Stimulated activated CD8-positive, alpha-beta memory T cell treated with anti-CD3 and anti-CD28 coated beads, Interleukin-4, amount 100 ng/mL, for 4 hours (primary cell): ENCODE measurements around the gene FKBP14.
A peak's percentile ranks its signal among the peaks of the same experiment; 100 is the strongest.

Source experiments
- DNase-seq, 2 donors: peaks; one replicate each; pipeline ENCODE4 v3.0.0-alpha.2; 2020; ENCODE audit warnings: low read depth in 2 of 2, low spot score in 1 of 2

Gene FKBP14

DNA sequence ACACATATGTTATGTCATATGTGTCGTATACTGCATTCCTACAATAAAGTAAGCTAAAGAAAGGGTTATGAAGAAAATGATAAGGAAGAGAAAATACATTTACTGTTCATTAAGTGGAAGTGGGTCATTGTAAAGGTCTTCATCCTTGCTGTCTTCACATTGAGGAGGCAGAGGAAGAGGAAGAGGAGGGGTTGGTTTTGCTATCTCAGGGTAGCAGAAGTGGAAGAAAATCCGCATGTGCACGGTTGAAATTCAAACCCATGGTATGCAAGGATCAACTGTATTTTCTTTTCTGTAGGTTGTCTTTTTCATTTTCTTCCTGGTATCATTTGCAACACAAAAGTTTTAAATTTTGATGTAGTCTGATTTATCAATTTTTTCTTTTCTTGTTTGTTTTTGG is 8.0 kb upstream of the FKBP14 start:
- no peak for DNase-seq

DNA sequence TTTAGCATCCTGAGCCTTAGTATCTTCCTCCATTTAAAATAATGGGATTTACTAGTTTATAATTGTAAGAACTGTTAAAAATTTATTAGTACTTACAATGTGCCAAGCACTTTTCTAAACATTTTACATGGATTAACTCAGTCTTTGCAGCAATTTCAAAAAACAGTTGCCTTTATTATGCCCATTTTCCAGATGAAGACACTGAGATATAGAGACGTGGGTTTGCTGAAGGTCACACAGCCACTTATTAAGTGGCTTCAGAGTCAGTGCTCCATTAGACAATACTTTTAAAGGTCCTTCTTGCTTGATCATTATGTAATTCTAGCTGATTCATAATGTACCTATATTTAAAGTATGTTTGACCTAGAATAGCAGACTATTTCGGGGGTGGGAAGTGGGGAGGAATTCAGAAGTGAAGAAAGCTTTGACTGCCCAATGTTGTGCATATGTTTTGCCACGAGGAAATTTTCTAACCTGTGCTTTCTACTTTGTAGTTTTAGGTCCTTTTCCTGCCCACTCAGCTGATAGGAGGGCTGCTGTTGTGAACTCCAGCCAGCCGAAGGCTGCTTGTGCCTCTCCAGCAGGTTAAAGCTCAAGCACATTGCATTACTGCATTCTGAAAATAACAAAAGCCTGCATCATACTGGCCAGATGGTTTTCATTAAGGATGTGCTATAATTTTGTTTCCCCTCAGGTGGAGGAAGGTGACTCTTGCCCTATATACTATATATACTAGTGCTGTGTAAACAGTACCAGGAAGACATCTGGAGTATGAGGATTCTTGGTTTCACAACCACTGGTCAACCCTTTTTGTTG is 6.0 kb upstream of the FKBP14 start:
- DNase-seq: no peak

DNA sequence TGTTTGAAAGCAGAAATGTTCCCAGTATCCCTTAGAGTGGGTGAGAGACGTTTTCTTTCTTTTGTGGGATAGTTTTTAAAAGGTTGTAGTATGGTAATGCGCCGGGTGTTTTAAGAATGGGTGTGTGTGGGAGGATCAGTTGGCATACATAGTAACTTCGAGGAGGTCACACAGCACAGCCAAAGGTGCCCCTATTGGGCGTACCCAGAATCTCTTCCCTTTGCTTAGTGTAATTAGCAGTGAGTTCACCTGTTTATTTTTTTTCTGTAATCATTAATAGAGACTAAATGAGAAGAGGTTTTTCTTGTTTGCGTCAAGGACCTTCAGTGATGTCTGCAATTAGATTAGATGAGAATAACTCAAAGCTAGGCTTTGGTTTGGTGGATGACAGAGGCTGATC is 3.2 kb upstream of the FKBP14 start:
- no peak for DNase-seq

DNA sequence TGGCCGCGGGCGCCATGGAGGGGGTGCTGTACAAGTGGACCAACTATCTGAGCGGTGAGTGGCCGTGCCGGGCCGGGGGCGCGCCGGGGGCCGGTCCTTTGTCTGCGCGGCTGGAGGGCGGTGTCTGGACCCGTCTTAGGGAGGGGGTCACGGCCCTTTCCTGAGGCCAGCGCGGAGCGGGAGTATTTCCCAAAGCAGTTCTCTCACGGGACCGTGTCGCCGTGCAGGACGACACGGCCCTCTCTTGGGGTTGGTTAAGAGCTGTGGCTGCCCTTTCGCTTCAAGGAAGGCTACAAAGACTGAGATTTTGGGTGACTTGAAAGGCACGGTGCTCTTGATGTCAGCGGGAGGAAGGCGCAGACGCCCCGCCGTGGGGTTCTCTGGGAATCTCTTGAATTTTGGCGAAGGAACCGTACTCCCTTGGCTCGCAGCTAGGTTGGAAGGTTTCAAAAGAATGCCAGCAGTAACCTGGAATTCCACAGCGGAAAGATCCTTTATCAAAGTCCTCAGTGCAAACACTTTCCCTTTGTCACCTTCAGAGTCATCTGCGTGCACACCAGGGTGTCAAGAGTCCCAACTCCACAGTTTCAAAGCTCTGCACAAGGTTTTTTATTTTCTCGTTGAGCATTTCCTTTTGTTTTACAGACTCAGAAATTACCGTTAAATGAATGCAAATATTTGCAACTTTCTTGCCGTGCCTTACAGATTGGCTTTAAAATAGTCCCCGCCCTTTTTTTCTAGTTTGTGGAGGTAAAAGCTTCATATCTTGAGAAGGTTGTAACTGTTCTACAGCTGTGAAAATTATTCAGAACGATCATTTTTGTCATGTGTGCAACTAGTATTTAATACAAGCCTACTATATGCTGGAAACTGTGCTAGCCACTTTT is 2.5 kb upstream of the FKBP14 start:
- no peak for DNase-seq

DNA sequence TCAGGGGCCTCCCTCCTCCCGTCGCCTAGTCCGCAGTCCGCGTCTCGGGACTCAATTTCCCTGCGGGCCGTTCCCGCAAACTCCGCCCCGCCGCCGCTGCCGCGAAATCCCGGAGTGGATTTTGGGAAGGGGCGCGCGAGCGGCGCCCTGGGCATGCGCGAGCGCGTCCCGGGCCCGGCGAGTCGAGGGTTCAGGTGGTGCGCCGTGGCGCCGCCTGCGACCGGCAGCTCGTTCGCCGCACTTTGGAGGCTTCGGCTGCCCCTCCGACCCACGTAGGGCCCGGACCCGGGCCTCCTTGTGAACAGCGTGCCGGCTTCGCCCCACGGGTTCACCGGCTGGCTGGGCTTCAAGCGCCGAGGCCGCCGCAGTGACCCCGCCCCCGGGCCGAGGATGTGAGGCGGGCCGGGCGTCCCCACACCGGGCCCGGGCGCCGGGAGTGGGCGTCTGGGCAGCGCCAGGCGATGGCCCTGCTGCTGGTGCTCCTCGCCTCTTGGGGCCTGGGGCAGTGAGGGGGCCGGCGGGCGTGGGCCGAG is 1.8 kb upstream of the FKBP14 start, which contains the start of gene PLEKHA8:
TSS of gene PLEKHA8 (plus strand) at position 197 of the 533 bp plus-strand sequence. CDS start 351 bp downstream, outside the sequence.
- DNase-seq: peak; percentile 74 to 77

DNA sequence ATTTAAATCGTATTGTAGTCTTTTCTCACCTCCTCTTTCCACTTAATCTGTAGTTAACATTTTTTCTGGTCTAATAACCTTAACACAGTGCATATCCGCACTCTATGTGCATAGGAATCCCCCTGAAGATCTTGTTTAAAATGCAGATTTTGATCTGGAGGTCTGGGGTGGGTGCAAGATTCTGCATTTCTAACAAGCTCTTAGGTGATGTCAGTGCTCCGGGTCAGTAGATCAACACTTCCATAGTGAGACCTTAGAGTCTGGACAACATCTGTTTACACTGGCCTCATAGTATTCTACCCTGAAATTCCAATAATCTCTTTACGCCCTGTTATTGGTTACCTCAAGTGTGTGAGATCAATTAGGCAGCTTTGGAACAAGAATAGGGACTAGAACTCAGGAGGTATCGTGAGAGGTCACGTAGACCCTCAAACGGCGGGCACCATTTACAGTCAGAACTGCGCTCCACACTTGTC is 1.3 kb upstream of the FKBP14 start:
- DNase-seq: no peak

DNA sequence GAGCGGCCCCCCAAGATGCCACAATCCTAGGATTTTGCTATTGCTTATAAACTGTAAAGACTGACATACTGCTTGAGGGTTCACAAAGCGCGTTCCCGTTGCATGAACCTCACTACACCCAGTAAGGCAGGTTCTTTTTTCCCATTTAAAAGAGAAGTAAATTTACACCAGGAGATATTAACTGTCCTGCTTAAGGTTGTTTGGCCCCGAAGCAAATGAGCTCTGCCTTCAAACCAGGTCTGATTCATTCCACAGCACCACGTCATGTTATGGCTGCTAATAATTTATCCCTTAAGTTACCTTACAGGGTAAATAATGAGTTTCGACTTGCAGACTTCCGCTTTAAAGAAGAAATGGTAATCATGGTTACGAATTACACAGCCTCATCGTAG is 559 bp upstream of the FKBP14 start:
- no peak for DNase-seq

DNA sequence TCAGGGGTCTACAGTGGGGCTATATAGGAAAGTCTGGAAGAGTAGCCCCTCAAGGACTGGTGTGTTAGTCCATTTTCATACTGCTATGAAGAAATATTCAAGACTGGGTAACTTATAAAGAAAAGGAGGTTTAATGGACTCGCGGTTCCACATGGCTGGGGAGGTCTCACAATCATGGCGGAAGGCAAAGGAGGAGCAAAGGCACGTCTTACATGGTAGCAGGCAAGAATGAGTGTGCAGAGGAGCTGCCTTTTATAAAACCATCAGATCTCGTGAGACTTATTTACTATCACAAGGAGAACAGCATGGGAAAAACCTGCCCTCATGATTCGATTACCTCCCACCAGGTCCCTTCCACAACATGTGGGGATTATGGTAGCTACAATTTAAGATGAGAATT is 3.0 kb downstream of the FKBP14 start:
- DNase-seq: no peak

DNA sequence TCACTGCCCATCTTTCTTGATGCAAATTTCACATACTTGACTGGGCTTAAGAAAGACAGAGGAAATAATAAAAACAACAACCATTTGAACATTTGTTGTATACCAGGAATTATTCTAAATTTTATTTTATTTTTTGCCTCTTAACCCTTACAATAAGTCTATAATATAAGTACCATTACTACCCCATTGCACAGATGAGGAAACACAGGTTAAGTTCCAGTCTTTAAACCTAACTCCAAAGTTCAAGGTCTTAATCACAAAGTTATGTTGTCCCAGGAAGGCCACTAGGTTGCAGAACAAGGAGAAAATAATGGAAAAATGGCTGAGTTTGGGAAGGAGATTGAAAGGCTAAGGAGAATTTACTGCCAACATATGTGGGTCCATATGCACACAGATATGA is 3.5 kb downstream of the FKBP14 start:
- no peak for DNase-seq

DNA sequence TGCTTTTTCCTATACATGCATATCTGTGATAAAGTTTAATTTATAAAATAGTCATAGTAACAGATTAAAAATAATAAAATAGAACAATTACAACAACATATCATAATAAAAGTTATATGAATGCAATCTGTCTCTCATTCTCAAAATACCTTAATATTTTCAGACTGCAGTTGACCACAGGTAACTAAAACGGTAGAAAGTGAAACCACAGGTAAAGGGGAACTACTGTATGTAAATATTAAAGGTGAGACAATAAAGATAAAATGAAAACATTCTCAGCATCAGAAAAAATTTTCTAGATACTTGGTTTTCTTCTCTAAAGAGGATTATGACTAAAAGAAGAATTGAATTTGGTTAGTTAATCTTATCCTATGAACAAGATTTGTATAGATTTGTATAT is 6.0 kb downstream of the FKBP14 start:
- no peak for DNase-seq

DNA sequence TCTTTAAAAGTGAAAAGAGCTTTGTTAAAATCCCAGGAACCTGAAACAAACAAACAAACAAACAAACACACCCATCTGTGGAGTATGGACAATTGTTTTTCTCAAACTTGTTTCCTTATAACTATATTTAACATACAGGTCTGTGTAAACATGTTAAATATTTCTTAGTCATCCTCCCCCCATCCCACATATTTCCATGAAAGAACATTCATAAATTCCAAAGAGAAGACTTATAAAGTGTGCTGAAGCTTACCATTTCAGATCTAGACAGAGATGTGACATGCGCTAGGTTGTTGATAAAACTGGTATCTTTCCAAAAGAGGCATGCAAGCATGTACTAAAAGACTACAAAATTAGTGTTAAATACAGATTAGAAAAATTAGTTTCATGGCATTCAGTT is 6.5 kb downstream of the FKBP14 start:
- no peak for DNase-seq

DNA sequence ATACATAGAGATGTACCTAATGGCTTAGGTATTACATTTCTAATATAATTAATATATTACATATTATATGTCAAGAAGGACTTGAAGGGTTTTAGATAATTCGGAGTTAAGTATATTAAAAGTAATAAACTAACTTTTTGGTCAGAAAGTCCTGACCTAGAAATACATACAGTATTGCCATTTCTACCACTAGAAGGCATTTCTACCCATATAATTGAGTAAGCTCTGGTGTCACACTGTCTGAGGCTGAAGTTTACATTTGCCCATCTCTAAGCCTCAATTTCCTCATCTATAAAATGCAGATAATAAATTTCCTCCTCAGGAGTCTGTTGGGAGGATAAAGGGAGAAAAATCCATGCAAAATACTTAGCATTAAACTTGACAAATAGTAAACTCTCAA is 7.1 kb downstream of the FKBP14 start:
- no peak for DNase-seq

DNA sequence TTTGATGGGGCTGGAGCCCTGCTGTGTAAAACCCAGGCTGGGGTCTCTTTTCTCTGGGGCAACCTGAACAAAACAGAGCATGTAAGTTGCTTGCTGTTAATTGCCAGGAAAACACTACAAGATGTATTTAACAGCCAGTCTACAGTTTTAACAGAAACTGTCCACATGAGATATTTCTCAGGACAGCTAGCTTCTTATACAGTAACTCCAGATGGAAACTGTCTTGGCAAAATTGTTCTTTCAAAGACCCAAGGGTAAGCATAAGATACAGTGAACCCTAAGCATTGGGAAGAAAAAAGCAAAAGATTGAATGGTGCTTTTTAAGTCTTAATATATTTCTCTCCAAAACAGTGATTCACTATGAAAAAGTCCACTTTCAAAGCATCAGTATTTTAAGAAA is 8.1 kb downstream of the FKBP14 start:
- no peak for DNase-seq

DNA sequence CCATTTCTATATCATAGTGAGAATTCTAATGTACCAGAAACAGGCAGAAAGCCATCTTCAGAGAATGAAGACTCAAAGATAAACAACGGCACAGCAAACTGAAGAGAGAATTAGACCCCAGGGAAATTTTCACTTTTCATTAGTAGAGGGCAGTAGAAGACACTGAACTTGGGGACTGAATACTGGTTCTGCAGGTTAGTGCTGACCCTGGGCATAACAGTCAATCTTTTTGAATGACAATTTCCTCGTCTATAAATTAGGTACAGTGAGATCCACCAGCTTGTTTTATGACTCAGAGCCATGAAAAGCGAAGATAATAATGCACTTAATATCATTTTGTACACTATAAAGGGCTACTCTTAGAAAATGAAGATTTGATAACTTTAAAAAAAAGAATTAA is 13.7 kb downstream of the FKBP14 start:
- no peak for DNase-seq

DNA sequence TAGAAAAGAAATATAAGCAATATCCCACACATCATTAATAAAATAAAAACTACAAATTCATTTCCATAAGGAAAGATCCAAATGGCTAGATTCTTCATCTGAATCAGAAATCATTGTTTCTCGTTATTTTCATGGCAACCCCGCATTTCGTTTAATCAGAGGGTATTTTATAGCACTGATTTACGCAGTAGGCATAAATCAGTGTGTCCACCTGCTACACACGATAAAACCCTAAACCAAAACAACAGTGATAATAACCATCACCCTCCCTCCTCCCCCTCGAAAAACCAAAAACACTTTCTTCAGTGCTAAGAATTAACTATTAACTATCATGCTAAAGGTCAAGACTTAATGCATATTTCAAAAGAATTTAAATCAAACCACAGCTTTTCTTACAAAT is 16.5 kb downstream of the FKBP14 start:
- DNase-seq: no peak

DNA sequence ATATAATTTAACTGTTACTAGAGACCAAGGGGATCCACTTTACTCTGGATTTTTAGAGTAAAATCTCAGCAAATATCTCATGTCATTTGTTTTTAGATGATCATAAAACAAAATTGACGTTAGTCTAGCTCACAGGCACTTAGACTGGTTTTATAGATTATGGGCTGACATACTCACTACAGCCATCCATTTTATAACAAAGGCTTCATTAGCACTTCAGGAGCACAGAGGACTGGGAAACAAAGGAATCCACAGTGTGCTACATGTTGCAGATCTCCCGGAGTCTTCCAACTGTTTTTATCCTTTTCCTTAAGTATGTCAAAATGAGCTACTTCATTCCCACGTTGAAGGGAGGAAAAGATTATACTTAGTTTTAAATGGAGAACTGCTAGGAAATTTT is 21.0 kb downstream of the FKBP14 start:
- no peak for DNase-seq

DNA sequence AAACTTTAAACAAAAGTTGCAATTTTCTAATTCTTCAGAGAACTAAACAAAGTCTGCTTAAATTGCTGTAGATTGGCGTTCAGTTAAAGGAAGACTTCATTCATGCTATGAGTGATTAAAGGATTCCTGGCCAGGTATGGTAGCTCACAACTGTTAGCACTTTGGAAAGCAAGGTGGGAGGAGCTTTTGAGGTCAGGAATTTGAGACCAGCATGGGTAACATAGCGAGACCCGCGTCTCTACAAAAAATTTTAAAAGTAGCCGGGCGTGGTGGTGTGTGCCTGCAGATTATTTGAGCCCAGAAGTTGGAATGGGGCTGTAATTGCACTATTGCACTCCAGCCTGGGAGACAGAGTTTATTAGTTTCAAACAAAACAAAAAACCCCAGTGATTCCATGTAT is 23.4 kb downstream of the FKBP14 start:
- no peak for DNase-seq

DNA sequence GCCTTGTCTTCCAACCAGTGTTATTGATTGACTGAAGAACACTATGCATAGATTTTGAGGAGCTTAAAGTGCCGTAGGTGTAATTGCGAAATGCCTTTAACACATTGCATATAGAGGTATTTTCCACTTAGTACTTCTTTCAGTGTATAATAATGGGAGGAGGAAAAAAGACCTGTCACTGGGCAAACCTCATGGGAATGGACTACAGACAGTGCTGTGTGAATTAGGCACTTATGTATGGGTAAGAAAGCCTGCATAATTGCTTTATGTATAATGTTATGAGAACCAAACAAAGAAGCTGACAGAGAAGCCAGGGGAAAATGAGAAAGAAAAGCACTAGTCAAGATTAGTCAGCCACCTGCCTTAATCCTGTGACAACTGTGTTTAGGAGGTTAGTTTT is 24.5 kb downstream of the FKBP14 start:
- no peak for DNase-seq

DNA sequence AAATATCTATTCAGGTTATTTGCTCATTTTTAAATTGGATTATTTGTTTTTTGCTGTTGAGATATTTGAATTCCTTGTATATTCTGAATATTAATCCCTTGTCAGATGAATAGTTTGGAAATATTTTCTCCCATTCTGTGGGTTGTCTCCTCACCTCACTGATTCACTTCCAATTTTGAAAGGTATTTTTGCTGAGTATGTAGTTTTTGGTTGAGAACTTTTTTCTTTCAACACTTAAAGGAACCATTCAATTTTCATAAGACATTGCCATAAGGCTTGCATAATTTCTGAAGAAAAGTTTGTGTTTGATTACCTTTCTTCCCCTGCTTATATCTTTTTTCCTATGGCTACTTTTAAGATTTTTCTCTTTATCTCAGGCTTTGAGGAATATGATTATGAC is 28.0 kb downstream of the FKBP14 start:
- no peak for DNase-seq

DNA sequence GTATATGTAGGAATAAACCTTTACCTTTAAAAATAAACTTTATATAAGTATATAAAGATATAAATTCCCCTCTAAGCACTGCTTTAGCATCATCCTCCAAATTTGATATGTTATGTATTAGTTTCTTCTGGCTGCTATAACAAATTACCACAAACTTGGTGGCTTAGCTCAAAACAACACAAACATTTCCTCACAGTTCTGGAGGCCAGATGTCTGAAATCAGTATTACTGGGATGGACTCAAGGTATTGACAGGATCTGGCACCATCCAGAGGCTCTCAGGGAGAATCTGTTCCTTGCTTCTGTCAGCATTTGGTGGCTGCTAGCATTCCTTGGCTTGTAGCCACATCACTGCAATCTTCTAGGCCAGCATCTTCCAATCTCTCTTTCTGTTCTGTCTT is 30.2 kb downstream of the FKBP14 start:
- no peak for DNase-seq

DNA sequence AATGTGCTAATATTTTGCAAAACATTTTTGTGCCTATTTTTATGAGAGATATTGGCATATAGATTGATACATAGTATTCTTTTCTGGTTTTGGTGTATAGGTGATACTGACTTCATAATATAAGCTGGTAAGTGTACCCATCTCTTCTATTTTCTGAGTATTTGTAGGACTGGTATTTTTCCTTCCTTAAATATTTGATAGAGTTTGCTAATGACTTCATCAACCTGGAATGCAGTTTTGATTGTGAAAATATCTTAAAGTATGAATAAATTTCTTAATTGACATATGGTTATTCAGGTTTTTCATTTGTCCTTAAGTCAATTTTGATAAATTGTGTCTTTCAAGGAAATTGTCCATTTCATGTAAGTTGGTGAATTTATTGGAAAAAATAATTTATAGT is 30.9 kb downstream of the FKBP14 start:
- DNase-seq: no peak

DNA sequence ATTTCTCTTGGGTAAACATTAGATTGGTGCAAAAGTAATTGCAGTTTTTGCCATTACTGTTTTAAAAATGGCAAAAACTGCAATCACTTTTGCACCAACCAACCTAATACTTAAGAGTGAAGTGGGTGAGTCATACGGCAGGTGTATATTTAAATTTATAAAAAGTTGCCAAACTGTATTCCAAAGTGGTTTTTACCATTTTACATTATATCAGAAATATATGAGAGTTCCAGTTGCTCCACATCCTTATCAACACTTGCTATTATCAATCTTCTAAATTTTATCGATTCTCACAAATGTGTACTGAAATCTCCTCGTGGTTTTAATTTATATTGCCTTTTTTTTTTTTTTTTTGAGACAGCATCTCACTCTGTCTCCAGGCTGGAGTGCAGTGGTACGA is 33.4 kb downstream of the FKBP14 start:
- DNase-seq: no peak
